H9 (cell line): ENCODE measurements around the gene ACVR1B. TPM values are rescaled to one million over a fixed set of nuclear protein-coding genes. Genes with fewer than 3 reads are reported as not detected.

Source experiments
- DNase-seq: peaks from one replicate; pipeline ENCODE4 v3.0.0-alpha.2; 2017
- H2AFZ ChIP-seq: one replicate; pipeline ENCODE4 v1.6.1; 2013; ENCODE audit warnings: mild to moderate bottlenecking, low read length, control low read depth, moderate library complexity
- H2AK5ac ChIP-seq: 2 replicates; pipeline ENCODE4 v1.6.1; 2013; ENCODE audit warnings: low read length, control low read depth, mixed read lengths; ENCODE audit not compliant: insufficient read length
- H2BK120ac ChIP-seq: one replicate; pipeline ENCODE4 v1.6.1; 2013; ENCODE audit warnings: low read depth, mild to moderate bottlenecking, low read length, control low read depth, inconsistent platforms; ENCODE audit not compliant: poor library complexity, severe bottlenecking
- H2BK12ac ChIP-seq: 2 replicates; pipeline ENCODE4 v1.6.1; 2013; ENCODE audit warnings: low read length, control low read depth, mixed read lengths, low read depth; ENCODE audit not compliant: insufficient read length
- H2BK15ac ChIP-seq: 2 replicates; pipeline ENCODE4 v1.6.1; 2013; ENCODE audit warnings: low read depth, low read length, control low read depth
- H2BK20ac ChIP-seq: one replicate; pipeline ENCODE4 v1.6.1; 2013; ENCODE audit warnings: low read depth, mild to moderate bottlenecking, low read length, control low read depth, inconsistent platforms; ENCODE audit not compliant: poor library complexity, severe bottlenecking
- H2BK5ac ChIP-seq: 2 replicates; pipeline ENCODE4 v1.6.1; 2013; ENCODE audit warnings: low read length, control low read depth, mixed read lengths; ENCODE audit not compliant: insufficient read length
- H3K14ac ChIP-seq: 2 replicates; pipeline ENCODE4 v1.6.1; 2013; ENCODE audit warnings: low read length, control low read depth; ENCODE audit not compliant: insufficient read depth
- H3K18ac ChIP-seq: 2 replicates; pipeline ENCODE4 v1.6.1; 2013; ENCODE audit warnings: low read depth, mild to moderate bottlenecking, mixed read lengths, low read length, control low read depth; ENCODE audit not compliant: insufficient read length
- H3K23ac ChIP-seq: 2 replicates; pipeline ENCODE4 v1.6.1; 2013; ENCODE audit warnings: low read length, control low read depth, mixed read lengths, low read depth; ENCODE audit not compliant: insufficient read length
- H3K23me2 ChIP-seq: 2 replicates; pipeline ENCODE4 v1.6.1; 2013; ENCODE audit warnings: low read depth, mild to moderate bottlenecking, mixed read lengths, low read length, control low read depth; ENCODE audit not compliant: insufficient read length, poor library complexity, severe bottlenecking
- H3K27ac ChIP-seq: 2 replicates; pipeline ENCODE4 v1.5.1; 2013; ENCODE audit warnings: low read length, control low read depth, mixed read lengths, low read depth; ENCODE audit not compliant: insufficient read length
- H3K27me3 ChIP-seq: 2 replicates; pipeline ENCODE4 v1.6.1; 2013; ENCODE audit warnings: low read length, control low read depth, inconsistent platforms; ENCODE audit not compliant: insufficient read depth
- H3K4ac ChIP-seq: 2 replicates; pipeline ENCODE4 v1.6.1; 2013; ENCODE audit warnings: low read depth, mild to moderate bottlenecking, control low read depth, inconsistent platforms, low read length, moderate library complexity
- H3K4me1 ChIP-seq: 2 replicates; pipeline ENCODE4 v1.6.1; 2013; ENCODE audit warnings: low read length, control low read depth, inconsistent platforms; ENCODE audit not compliant: insufficient read depth
- H3K4me2 ChIP-seq: 2 replicates; pipeline ENCODE4 v1.6.1; 2013; ENCODE audit warnings: low read length, control low read depth, mixed read lengths; ENCODE audit not compliant: insufficient read length, insufficient read depth
- H3K56ac ChIP-seq: 2 replicates; pipeline ENCODE4 v1.6.1; 2013; ENCODE audit warnings: low read depth, mild to moderate bottlenecking, mixed read lengths, low read length, control low read depth; ENCODE audit not compliant: insufficient read length
- H3K79me1 ChIP-seq: 2 replicates; pipeline ENCODE4 v1.6.1; 2013; ENCODE audit warnings: low read depth, mild to moderate bottlenecking, moderate library complexity, low read length, control low read depth, inconsistent platforms; ENCODE audit not compliant: insufficient read depth, poor library complexity, severe bottlenecking
- H3K79me2 ChIP-seq: 2 replicates; pipeline ENCODE4 v1.6.1; 2013; ENCODE audit warnings: low read length, control low read depth, inconsistent platforms; ENCODE audit not compliant: insufficient read depth
- H3K9ac ChIP-seq: 2 replicates; pipeline ENCODE4 v1.6.1; 2013; ENCODE audit warnings: low read length, control low read depth, mixed read lengths; ENCODE audit not compliant: insufficient read length; ENCODE audit errors: extremely low read depth
- H3K9me3 ChIP-seq: one replicate; pipeline ENCODE4 v1.6.1; 2013; ENCODE audit warnings: low read depth, low read length, inconsistent platforms; ENCODE audit not compliant: control insufficient read depth
- H3T11ph ChIP-seq: one replicate; pipeline ENCODE4 v1.6.1; 2013; ENCODE audit warnings: mild to moderate bottlenecking, low read length, control low read depth, inconsistent platforms
- H4K20me1 ChIP-seq: one replicate; pipeline ENCODE4 v1.6.1; 2013; ENCODE audit not compliant: control insufficient read depth, insufficient read length, insufficient read depth
- H4K5ac ChIP-seq: 2 replicates; pipeline ENCODE4 v1.6.1; 2013; ENCODE audit warnings: low read depth, mild to moderate bottlenecking, mixed read lengths, low read length, control low read depth; ENCODE audit not compliant: insufficient read length
- H4K8ac ChIP-seq: replicated peaks from 2 replicates; pipeline ENCODE4 v1.6.1; 2013; ENCODE audit warnings: low read length, control low read depth, mixed read lengths, low read depth; ENCODE audit not compliant: insufficient read length
- H4K91ac ChIP-seq: 2 replicates; pipeline ENCODE4 v1.6.1; 2013; ENCODE audit warnings: low read depth, mild to moderate bottlenecking, moderate library complexity, mixed read lengths, low read length, control low read depth; ENCODE audit not compliant: insufficient read length
- H3K27ac Mint-ChIP-seq, 3 experiments: 2 replicates in 2 of 3; 3 replicates in 1 of 3; pipeline ENCODE4 v1.8.0; 2020 to 2021; ENCODE audit warnings: mixed read lengths in 3 of 3, mild to moderate bottlenecking in 1 of 3, moderate library complexity in 1 of 3
- H3K27me3 Mint-ChIP-seq: 2 replicates; pipeline ENCODE4 v1.8.0; 2021; ENCODE audit warnings: low read depth, mild to moderate bottlenecking, moderate library complexity, mixed read lengths
- H3K36me3 Mint-ChIP-seq, 3 experiments: 2 replicates in 2 of 3; 3 replicates in 1 of 3; pipeline ENCODE4 v1.8.0; 2020 to 2021; ENCODE audit warnings: low read depth in 3 of 3, mixed read lengths in 3 of 3; ENCODE audit not compliant: insufficient read depth in 1 of 3
- H3K4me1 Mint-ChIP-seq, 2 experiments: 2 replicates each; pipeline ENCODE4 v1.8.0; 2020; ENCODE audit warnings: mixed read lengths in 2 of 2
- H3K4me3 Mint-ChIP-seq, 2 experiments: 2 replicates in 1 of 2; 3 replicates in 1 of 2; pipeline ENCODE4 v1.8.0; 2020 to 2021; ENCODE audit warnings: mild to moderate bottlenecking in 2 of 2, mixed read lengths in 2 of 2, moderate library complexity in 1 of 2
- H3K9me3 Mint-ChIP-seq, 2 experiments: 2 replicates in 1 of 2; 3 replicates in 1 of 2; pipeline ENCODE4 v1.8.0; 2020; ENCODE audit warnings: mild to moderate bottlenecking in 2 of 2, mixed read lengths in 2 of 2, moderate library complexity in 1 of 2
- CTCF ChIP-seq: fragments of 200-600 bp; sonication (generic); conservative IDR thresholded peaks from 3 replicates; pipeline ENCODE4 v1.8.0; 2021; ENCODE audit warnings: antibody characterized with exemption, mild to moderate bottlenecking
- WGBS: extraction: QIAGEN DNeasy Blood & Tissue Kit; methylation state at CpG from one replicate; pipeline ENCODE4 v1.1.7; 2013; ENCODE audit warnings: missing lambda C conversion rate, low lambda C conversion rate, mixed read lengths; ENCODE audit not compliant: insufficient read length; ENCODE audit errors: extremely low coverage; 5-methylcytosine and 5-hydroxymethylcytosine counted together
- total RNA-seq: library from RNA; stranded (reverse); gene quantifications from 2 replicates; pipeline ENCODE4 v1.2.1, GENCODE V29; 2021

Gene ACVR1B
- total RNA-seq, 1 experiment from 2014 or later, result 16.3 TPM

- peaks cover 10% of the 10 kb centered on the region; the same call in 1 of the 2 replicates for H3K27me3 ChIP-seq
- H3K4ac ChIP-seq, result no peak overlapping the region
- no peak overlapping the region for H2BK5ac ChIP-seq
- H3K79me1 ChIP-seq, result no peaks in the 10 kb centered on the region
- Mint-ChIP-seq H3K27me3 (peaks cover 31% of the 10 kb centered on the region), H3K9me3 (no peaks in the 10 kb centered on the region), H3K36me3 (peaks cover 0 to 8% (median 0%) of the 10 kb centered on the region in 3 experiments; a peak in 4 of 7 replicates), H3K27ac (no peak overlapping the region), H3K4me3 (no peak overlapping the region), H3K4me1 (peaks cover 11 to 20% of the 10 kb centered on the region in 2 experiments)
- no peaks in the 10 kb centered on the region for H3K4me1 ChIP-seq
- H2BK12ac ChIP-seq, result no peak overlapping the region
- H3K4me2 ChIP-seq, result no peak overlapping the region
- no peak for DNase-seq
- no peak for TF ChIP-seq CTCF
- no peak overlapping the region for H3K9ac ChIP-seq
- no peak overlapping the region for H2AK5ac ChIP-seq
- H3K23ac ChIP-seq, result no peak overlapping the region
- no peaks in the 10 kb centered on the region for H4K20me1 ChIP-seq
- H3K23me2 ChIP-seq, result peaks cover 12% of the 10 kb centered on the region
- H4K5ac ChIP-seq, result no peak overlapping the region
- H2AFZ ChIP-seq, result no peak overlapping the region
- H3K27ac ChIP-seq, result no peak overlapping the region
- H4K8ac ChIP-seq, result no peak overlapping the region
- no peak overlapping the region for H2BK15ac ChIP-seq
- no peak overlapping the region for H3K14ac ChIP-seq
- H3K56ac ChIP-seq, result no peak overlapping the region
- no peak overlapping the region for H2BK120ac ChIP-seq
- H2BK20ac ChIP-seq, result no peak overlapping the region
- no peak overlapping the region for H4K91ac ChIP-seq
- WGBS, result no CpG with 5 or more reads among the region's 7 CpGs
- peaks cover 3% of the 10 kb centered on the region; the same call in 1 of the 2 replicates for H3K79me2 ChIP-seq
- H3K9me3 ChIP-seq, result no peaks in the 10 kb centered on the region
- H3K18ac ChIP-seq, result no peak overlapping the region
- no peak overlapping the region for H3T11ph ChIP-seq
Observed at GRCh38 chr12:51954561-51955361, 3.3 kb downstream of the ACVR1B start.
